ENCODE data around the gene HMGN3. TPM values are rescaled to one million over a fixed set of nuclear protein-coding genes. Genes with fewer than 3 reads are reported as not detected.

HMGN3 gene
- total RNA-seq, 2 experiments from 2014 or later = 97.5 to 105 TPM

GRCh38 chr6:79184641-79185040 lies 49.8 kb downstream of the HMGN3 start:
- TF ChIP-seq EZH2phosphoT487 (IDR thresholded peaks at IDR 0.05; ENCODE audit: borderline replicate concordance, low read depth, low read length) = no peak
- TF ChIP-seq, protein P1, sequence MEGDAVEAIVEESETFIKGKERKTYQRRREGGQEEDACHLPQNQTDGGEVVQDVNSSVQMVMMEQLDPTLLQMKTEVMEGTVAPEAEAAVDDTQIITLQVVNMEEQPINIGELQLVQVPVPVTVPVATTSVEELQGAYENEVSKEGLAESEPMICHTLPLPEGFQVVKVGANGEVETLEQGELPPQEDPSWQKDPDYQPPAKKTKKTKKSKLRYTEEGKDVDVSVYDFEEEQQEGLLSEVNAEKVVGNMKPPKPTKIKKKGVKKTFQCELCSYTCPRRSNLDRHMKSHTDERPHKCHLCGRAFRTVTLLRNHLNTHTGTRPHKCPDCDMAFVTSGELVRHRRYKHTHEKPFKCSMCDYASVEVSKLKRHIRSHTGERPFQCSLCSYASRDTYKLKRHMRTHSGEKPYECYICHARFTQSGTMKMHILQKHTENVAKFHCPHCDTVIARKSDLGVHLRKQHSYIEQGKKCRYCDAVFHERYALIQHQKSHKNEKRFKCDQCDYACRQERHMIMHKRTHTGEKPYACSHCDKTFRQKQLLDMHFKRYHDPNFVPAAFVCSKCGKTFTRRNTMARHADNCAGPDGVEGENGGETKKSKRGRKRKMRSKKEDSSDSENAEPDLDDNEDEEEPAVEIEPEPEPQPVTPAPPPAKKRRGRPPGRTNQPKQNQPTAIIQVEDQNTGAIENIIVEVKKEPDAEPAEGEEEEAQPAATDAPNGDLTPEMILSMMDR (conservative IDR thresholded peaks at IDR 0.05; ENCODE audit: low read length) = no peak
- POLR2A ChIA-PET = interaction anchor here (0.6 kb wide), 1 partner anchor 180 kb away, joined by 4 read pairs; no protein-coding TSS in a partner anchor
- Histone ChIP-seq H3K9me2 (ENCODE audit: insufficient read depth, low read length) (no peaks in the 10 kb centered on the region), H3K9me3 (ENCODE audit: low read length) (no peaks in the 10 kb centered on the region), H3K79me2 (ENCODE audit: insufficient read depth, low read depth, low read length) (no peaks in the 10 kb centered on the region), H3K36me3 (ENCODE audit: insufficient read depth, low read length) (no peaks in the 10 kb centered on the region), H2AFZ (ENCODE audit: low read length) (no peak overlapping the region), H3K4me3 (ENCODE audit: low read depth, low read length, poor library complexity, severe bottlenecking) (no peak overlapping the region), H3K4me2 (ENCODE audit: low read length) (no peak overlapping the region), H3K27ac (ENCODE audit: low read depth, low read length, poor library complexity, severe bottlenecking) (no peak overlapping the region), H4K20me1 (ENCODE audit: insufficient read depth, low read length) (no peaks in the 10 kb centered on the region), H3K4me1 (ENCODE audit: insufficient read depth, low read length, poor library complexity, severe bottlenecking) (no peaks in the 10 kb centered on the region)
- intact Hi-C loops (cut with micrococcal nuclease; ENCODE audit: unreplicated experiment) = no loop called here
- DNase-seq (ENCODE audit: low spot score) = no peak
- BruUV-seq (replicated peaks) = no TSS peak
- CTCF ChIA-PET (ENCODE audit: unreplicated experiment) = no interaction called here

DNA sequence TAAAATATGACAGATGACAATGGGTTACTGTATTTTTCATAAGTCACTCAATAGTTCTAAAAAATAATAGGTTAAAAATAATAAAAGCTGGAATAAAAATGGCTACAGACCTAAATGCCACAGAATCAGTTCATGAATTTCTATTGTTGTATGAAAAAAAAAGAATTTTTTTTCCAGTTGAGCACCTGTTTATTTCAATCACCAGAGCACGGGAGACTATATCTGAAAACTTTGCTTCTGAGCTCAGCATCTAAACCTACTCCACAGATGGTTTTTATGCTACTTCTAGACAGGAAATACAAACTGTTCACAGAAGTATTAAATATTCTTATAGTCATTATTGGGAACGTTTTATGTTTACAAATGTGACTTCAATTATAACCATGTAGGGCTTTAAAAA lies 50.4 kb downstream of the HMGN3 start:
- DNase-seq (ENCODE audit: low spot score) = no peak
- H3K9me2 ChIP-seq (ENCODE audit: insufficient read depth, low read length) = no peaks in the 10 kb centered on the region
- no peak overlapping the region for H3K4me2 ChIP-seq (ENCODE audit: low read length)
- H3K36me3 ChIP-seq (ENCODE audit: insufficient read depth, low read length) = no peaks in the 10 kb centered on the region
- POLR2A ChIA-PET = interaction anchor here (0.6 to 0.7 kb wide), 2 partner anchors 99 to 179 kb away, joined by 3 to 4 read pairs; no protein-coding TSS in a partner anchor
- H3K9me3 ChIP-seq (ENCODE audit: low read length) = no peaks in the 10 kb centered on the region
- no peaks in the 10 kb centered on the region for H3K79me2 ChIP-seq (ENCODE audit: insufficient read depth, low read depth, low read length)
- H3K27ac ChIP-seq (ENCODE audit: low read depth, low read length, poor library complexity, severe bottlenecking) = no peak overlapping the region
- no peak overlapping the region for H2AFZ ChIP-seq (ENCODE audit: low read length)
- intact Hi-C loops (cut with micrococcal nuclease; ENCODE audit: unreplicated experiment) = no loop called here
- H3K4me1 ChIP-seq (ENCODE audit: insufficient read depth, low read length, poor library complexity, severe bottlenecking) = no peaks in the 10 kb centered on the region
- TF ChIP-seq EZH2phosphoT487 (IDR thresholded peaks at IDR 0.05; ENCODE audit: borderline replicate concordance, low read depth, low read length) = no peak
- TF ChIP-seq, protein P1 (conservative IDR thresholded peaks at IDR 0.05; ENCODE audit: low read length) = no peak
- no TSS peak for BruUV-seq (replicated peaks)
- H3K4me3 ChIP-seq (ENCODE audit: low read depth, low read length, poor library complexity, severe bottlenecking) = no peak overlapping the region
- no peaks in the 10 kb centered on the region for H4K20me1 ChIP-seq (ENCODE audit: insufficient read depth, low read length)
- CTCF ChIA-PET (ENCODE audit: unreplicated experiment) = no interaction called here

DNA sequence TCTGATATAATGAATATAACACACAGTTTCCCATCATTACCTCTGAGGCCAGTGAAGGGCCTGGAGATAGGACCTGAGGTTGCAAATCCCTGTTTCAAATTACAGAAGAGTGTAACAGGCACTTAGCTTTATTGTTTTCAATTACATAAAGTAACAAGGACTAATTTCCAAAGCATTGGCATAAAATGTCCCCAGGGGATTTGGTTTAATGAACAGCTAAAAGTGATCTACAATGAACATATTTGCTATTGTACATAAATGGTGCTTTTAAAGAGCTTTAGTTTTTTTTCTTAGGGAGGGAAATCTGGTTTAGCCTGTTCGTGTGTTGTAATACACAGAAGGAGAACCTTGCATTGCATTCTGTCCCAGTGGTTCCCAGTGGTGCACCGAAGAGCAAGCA lies 54.4 kb downstream of the HMGN3 start:
- Histone ChIP-seq H3K4me2 (ENCODE audit: low read length) (no peak overlapping the region), H3K79me2 (ENCODE audit: insufficient read depth, low read depth, low read length) (no peaks in the 10 kb centered on the region), H3K9me3 (ENCODE audit: low read length) (no peaks in the 10 kb centered on the region), H3K9me2 (ENCODE audit: insufficient read depth, low read length) (no peaks in the 10 kb centered on the region), H3K27ac (ENCODE audit: low read depth, low read length, poor library complexity, severe bottlenecking) (no peak overlapping the region), H3K4me1 (ENCODE audit: insufficient read depth, low read length, poor library complexity, severe bottlenecking) (no peaks in the 10 kb centered on the region), H4K20me1 (ENCODE audit: insufficient read depth, low read length) (no peaks in the 10 kb centered on the region), H3K4me3 (ENCODE audit: low read depth, low read length, poor library complexity, severe bottlenecking) (no peak overlapping the region), H2AFZ (ENCODE audit: low read length) (no peak overlapping the region), H3K36me3 (ENCODE audit: insufficient read depth, low read length) (no peaks in the 10 kb centered on the region)
- POLR2A ChIA-PET = interaction anchor here (1.2 kb wide), 1 partner anchor 55 kb away, joined by 3 read pairs; no protein-coding TSS in a partner anchor
- intact Hi-C loops (cut with micrococcal nuclease; ENCODE audit: unreplicated experiment) = no loop called here
- CTCF ChIA-PET (ENCODE audit: unreplicated experiment) = no interaction called here
- TF ChIP-seq EZH2phosphoT487 (IDR thresholded peaks at IDR 0.05; ENCODE audit: borderline replicate concordance, low read depth, low read length) = no peak
- TF ChIP-seq, protein P1 (conservative IDR thresholded peaks at IDR 0.05; ENCODE audit: low read length) = no peak
- BruUV-seq (replicated peaks) = no TSS peak
- no peak for DNase-seq (ENCODE audit: low spot score)

All from OCI-LY7 (cell line).